ENCODE measurements around the gene DEPDC1B. TPM values are rescaled to one million over a fixed set of nuclear protein-coding genes. Genes with fewer than 3 reads are reported as not detected.
"Not testable (repeated sequence)": the region's sequence is repeated elsewhere in the genome, so short reads cannot be mapped to it uniquely, and the experiment has no call there.

Gene DEPDC1B
- total RNA-seq, 2 donors from 2014 or later: 0.32 to 1.8 TPM

- Histone ChIP-seq H3K36me3 (no peaks in the 10 kb centered on the region), H3K4me3 (no peak overlapping the region), H3K27me3 (replicated peaks; ENCODE audit: insufficient read depth) (no peaks in the 10 kb centered on the region), H3K27ac (no peak overlapping the region), H3K4me1 (replicated peaks) (no peaks in the 10 kb centered on the region), H3K9me3 (no peaks in the 10 kb centered on the region)
- intact Hi-C loops (cut with DNase I): no loop called here
- no peak for TF ChIP-seq POLR2AphosphoS5 (IDR thresholded peaks at IDR 0.05)
- no peak for TF ChIP-seq POLR2A (IDR thresholded peaks at IDR 0.05)
- no peak for TF ChIP-seq CTCF (IDR thresholded peaks at IDR 0.05)
- 68% methylated on average over 4 of the region's 4 CpGs for WGBS
- DNase-seq (ENCODE audit: low spot score): no peak
These were observed 105.1 kb downstream of the DEPDC1B start for GRCh38 chr5:60594715-60595477.

- intact Hi-C loops (cut with DNase I): no loop called here
- WGBS: 94% methylated on average over 2 of the region's 2 CpGs
- no peak for TF ChIP-seq POLR2A (IDR thresholded peaks at IDR 0.05)
- no peak for TF ChIP-seq POLR2AphosphoS5 (IDR thresholded peaks at IDR 0.05)
- TF ChIP-seq CTCF (IDR thresholded peaks at IDR 0.05): no peak
These were observed 109.8 kb downstream of the DEPDC1B start for GRCh38 chr5:60590172-60590571.

GRCh38 chr5:60587312-60587711, 112.7 kb downstream of the DEPDC1B start:
- not testable (repeated sequence) for DNase-seq (ENCODE audit: low spot score); H3K4me1 ChIP-seq (replicated peaks); H3K4me3 ChIP-seq; H3K9me3 ChIP-seq; H3K27me3 ChIP-seq (replicated peaks; ENCODE audit: insufficient read depth); H3K36me3 ChIP-seq; H3K27ac ChIP-seq
- intact Hi-C loops (cut with DNase I): loop anchor here (2.0 kb wide), 1 partner anchor 777 kb away; no protein-coding TSS in a partner anchor
- WGBS: 93% methylated on average over 6 of the region's 6 CpGs

More at GRCh38 chr5:60590172-60590571, 109.8 kb downstream of the DEPDC1B start:
- H3K36me3 ChIP-seq: no peaks in the 10 kb centered on the region
- peaks cover 2% of the 10 kb centered on the region for H3K4me1 ChIP-seq (replicated peaks)
- H3K27me3 ChIP-seq (replicated peaks; ENCODE audit: insufficient read depth): no peaks in the 10 kb centered on the region
- H3K9me3 ChIP-seq: no peaks in the 10 kb centered on the region
- no peak for DNase-seq (ENCODE audit: low spot score)
- no peak overlapping the region for H3K4me3 ChIP-seq
- H3K27ac ChIP-seq: no peak overlapping the region

GRCh38 chr5:60586307-60586901, 113.6 kb downstream of the DEPDC1B start:
- no peaks in the 10 kb centered on the region for H3K27me3 ChIP-seq (replicated peaks; ENCODE audit: insufficient read depth)
- H3K36me3 ChIP-seq: no peaks in the 10 kb centered on the region
- 88% methylated on average over 1 of the region's 1 CpG for WGBS
- intact Hi-C loops (cut with DNase I): loop anchor here (2.0 kb wide), 1 partner anchor 776 kb away; no protein-coding TSS in a partner anchor
- DNase-seq (ENCODE audit: low spot score): no peak
- no peak overlapping the region for H3K27ac ChIP-seq
- peaks cover 3% of the 10 kb centered on the region for H3K4me1 ChIP-seq (replicated peaks)
- TF ChIP-seq CTCF (IDR thresholded peaks at IDR 0.05) (peak in 3 of 4 experiments; percentile 39 to 71 (median 66)), POLR2AphosphoS5 (IDR thresholded peaks at IDR 0.05) (no peak), POLR2A (IDR thresholded peaks at IDR 0.05) (no peak)
- no peak overlapping the region for H3K4me3 ChIP-seq
- no peaks in the 10 kb centered on the region for H3K9me3 ChIP-seq

- intact Hi-C loops (cut with DNase I): loop anchor here (2.0 kb wide), 1 partner anchor 775 kb away; no protein-coding TSS in a partner anchor
- 49% methylated on average over 5 of the region's 5 CpGs for WGBS
- Histone ChIP-seq H3K27ac (no peak overlapping the region), H3K4me1 (replicated peaks) (peaks cover 3% of the 10 kb centered on the region), H3K27me3 (replicated peaks; ENCODE audit: insufficient read depth) (no peaks in the 10 kb centered on the region), H3K4me3 (no peak overlapping the region), H3K9me3 (no peaks in the 10 kb centered on the region), H3K36me3 (no peaks in the 10 kb centered on the region)
- DNase-seq (ENCODE audit: low spot score): no peak
- TF ChIP-seq POLR2A (IDR thresholded peaks at IDR 0.05) (no peak), CTCF (IDR thresholded peaks at IDR 0.05) (peak in 1 of 4 experiments; percentile 23)
These were observed 114.3 kb downstream of the DEPDC1B start for GRCh38 chr5:60585618-60586017.
